ENCODE data around the gene ANKS1B. TPM values are rescaled to one million over a fixed set of nuclear protein-coding genes. Genes with fewer than 3 reads are reported as not detected.

ANKS1B gene
- total RNA-seq, 2 donors from 2014 or later, result 1.8 to 2.0 TPM

DNA sequence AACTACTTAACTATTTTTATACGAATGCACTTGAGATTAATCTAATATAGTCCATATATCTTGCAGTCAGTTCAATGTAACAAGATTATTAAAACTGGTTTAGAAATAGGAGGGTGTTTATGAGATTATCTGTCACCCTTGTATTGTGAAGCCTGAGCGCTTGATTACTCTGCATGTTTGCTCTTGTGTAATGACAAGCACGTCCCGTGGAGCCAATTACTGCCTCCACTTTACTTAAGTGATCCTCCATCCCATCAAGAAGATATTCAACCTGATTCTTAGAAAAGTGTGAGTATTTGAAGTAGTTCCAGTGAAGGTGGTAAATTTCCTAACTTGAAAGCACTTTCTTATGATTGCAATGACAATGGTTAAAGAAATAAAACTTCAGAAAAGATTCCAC is 752.4 kb downstream of the ANKS1B start:
- Mint-ChIP-seq H3K9me3 (peaks cover 4% of the 10 kb centered on the region), H3K4me1 (no peaks in the 10 kb centered on the region), H3K27me3 (no peaks in the 10 kb centered on the region), H3K4me3 (no peak overlapping the region), H3K36me3 (ENCODE audit: low read depth) (no peaks in the 10 kb centered on the region), H3K27ac (no peak overlapping the region)
- ATAC-seq (replicated peaks), result no peak

DNA sequence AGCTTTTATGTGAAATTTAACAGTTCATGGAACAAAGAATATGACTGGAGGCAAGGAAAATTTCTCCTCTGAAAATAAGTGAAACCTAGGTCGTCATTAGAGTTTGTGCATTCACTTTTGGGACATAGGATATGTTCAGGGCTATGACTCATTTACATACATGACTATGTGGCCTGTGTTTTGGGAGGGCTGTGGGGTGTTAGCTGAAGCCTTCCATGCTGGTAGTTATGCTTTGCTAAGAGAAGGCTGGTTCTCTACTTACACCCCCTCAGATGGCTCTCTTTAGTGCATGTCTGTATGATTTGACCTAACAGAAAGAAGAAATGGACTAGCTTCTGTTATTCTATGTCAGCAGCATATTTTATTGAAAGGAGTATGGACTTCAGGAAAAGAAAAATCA is 753.7 kb downstream of the ANKS1B start:
- H3K4me1 Mint-ChIP-seq, result no peaks in the 10 kb centered on the region
- no peaks in the 10 kb centered on the region for H3K27me3 Mint-ChIP-seq
- H3K36me3 Mint-ChIP-seq (ENCODE audit: low read depth), result no peaks in the 10 kb centered on the region
- H3K27ac Mint-ChIP-seq, result no peak overlapping the region
- H3K9me3 Mint-ChIP-seq, result peaks cover 5% of the 10 kb centered on the region
- no peak overlapping the region for H3K4me3 Mint-ChIP-seq
- ATAC-seq (replicated peaks), result no peak

DNA sequence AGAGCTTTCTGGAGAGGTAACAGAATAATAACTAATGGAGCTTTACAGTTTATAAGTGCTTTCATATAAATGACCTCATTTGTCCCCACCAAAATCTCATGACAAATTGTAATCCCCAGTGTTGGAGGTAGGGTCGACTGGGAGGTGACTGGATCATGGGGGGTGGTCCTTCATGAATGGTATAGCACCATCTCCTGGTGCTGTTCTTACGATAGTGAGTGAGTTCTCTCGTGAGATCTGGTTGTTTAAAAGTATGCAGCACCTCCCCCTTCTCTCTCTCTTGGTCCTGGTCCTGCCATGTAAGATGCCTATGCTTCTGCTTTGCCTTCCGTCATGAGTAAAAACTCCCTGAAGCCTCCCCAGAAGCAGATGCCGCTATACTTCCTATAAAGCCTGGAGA is 760.5 kb downstream of the ANKS1B start:
- no peak overlapping the region for H3K27ac Mint-ChIP-seq
- no peaks in the 10 kb centered on the region for H3K27me3 Mint-ChIP-seq
- no peaks in the 10 kb centered on the region for H3K4me1 Mint-ChIP-seq
- no peak for ATAC-seq (replicated peaks)
- no peak overlapping the region for H3K4me3 Mint-ChIP-seq
- peaks cover 5% of the 10 kb centered on the region for H3K9me3 Mint-ChIP-seq
- H3K36me3 Mint-ChIP-seq (ENCODE audit: low read depth), result no peaks in the 10 kb centered on the region

DNA sequence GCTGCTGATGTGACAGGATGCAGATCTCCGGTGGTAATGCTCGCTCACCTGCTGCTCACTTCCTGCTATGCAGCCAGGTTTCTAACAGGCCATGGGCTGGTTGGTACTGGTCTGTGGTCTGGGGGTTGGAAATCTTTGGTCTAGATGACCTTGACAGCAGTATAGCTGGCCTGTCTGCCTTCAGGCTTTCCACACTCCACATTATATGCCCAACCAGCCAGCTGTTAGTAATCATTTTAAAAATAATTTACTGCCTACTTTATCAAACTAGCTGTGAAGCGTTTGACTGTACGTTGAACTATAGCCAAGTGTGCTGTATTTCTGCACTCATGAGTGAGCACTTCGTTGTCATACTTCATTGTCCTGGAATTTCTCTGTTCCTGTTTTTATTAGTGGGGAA is 761.2 kb downstream of the ANKS1B start:
- H3K36me3 Mint-ChIP-seq (ENCODE audit: low read depth), result no peaks in the 10 kb centered on the region
- no peaks in the 10 kb centered on the region for H3K27me3 Mint-ChIP-seq
- H3K4me3 Mint-ChIP-seq, result no peak overlapping the region
- no peaks in the 10 kb centered on the region for H3K4me1 Mint-ChIP-seq
- H3K9me3 Mint-ChIP-seq, result peaks cover 5% of the 10 kb centered on the region
- no peak for ATAC-seq (replicated peaks)
- no peak overlapping the region for H3K27ac Mint-ChIP-seq

DNA sequence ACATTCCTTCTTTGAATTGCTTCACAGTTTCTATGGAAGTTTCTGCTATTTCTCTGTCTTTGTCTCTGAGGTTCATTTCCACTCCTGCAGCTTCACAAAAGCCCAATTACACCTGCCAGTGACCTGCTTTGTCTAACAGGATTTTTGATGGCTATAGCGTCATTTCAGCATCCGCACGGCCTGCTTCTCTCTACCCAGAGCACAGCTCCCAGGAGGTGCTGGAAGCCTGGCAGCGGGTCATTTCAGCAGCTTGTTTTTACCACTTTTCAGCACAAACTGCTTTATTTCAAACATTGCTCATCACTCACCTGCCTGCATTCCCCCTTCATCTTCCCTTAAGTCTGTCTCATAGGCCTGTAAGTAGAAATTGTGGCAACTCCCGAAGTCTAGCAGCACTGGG is 771.7 kb downstream of the ANKS1B start:
- Mint-ChIP-seq H3K27me3 (no peaks in the 10 kb centered on the region), H3K27ac (no peak overlapping the region), H3K4me3 (no peak overlapping the region), H3K9me3 (peaks cover 12% of the 10 kb centered on the region), H3K36me3 (ENCODE audit: low read depth) (no peaks in the 10 kb centered on the region), H3K4me1 (no peaks in the 10 kb centered on the region)
- no peak for ATAC-seq (replicated peaks)

DNA sequence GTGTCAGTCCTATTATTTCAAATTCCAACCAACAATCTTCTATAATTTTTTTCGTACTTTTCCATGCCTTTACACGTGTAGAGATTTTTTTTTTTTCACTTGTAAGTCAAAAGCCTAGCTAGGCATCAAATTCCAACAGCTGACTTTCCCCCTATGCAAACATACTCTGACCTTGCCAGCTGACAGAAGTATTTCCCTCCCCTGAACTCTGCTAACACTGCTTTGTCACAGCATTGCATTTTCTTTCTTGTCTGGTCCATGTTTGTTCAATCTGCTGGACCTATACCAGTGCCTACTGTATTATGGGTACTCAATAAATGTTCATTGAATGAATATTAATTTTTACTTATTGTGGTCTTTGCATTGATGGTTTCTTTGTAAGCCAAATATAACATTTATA is 772.5 kb downstream of the ANKS1B start:
- Mint-ChIP-seq H3K27me3 (no peaks in the 10 kb centered on the region), H3K36me3 (ENCODE audit: low read depth) (no peaks in the 10 kb centered on the region), H3K4me3 (no peak overlapping the region), H3K4me1 (no peaks in the 10 kb centered on the region), H3K27ac (no peak overlapping the region), H3K9me3 (peaks cover 12% of the 10 kb centered on the region)
- no peak for ATAC-seq (replicated peaks)

DNA sequence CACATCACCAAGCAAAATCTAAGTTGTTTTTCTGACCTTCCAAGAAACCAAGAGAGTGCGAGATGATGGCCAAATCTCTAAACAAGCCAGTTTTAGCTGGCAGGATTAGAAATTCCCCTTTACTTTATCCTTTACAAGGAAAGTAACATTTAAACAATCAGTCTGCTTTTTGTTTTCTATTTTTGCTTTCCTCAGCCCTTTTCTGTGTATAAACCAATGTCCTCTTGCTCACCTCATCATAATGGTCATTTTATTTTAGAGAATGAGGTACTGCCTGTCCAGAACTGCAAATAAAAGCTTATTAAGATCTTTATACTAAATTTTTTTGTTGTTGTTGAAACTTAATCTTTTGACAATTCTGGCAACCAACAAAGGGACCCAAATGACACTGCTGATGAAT is 779.6 kb downstream of the ANKS1B start:
- H3K4me3 Mint-ChIP-seq, result no peak overlapping the region
- H3K27ac Mint-ChIP-seq, result no peak overlapping the region
- H3K9me3 Mint-ChIP-seq, result peaks cover 4% of the 10 kb centered on the region
- H3K27me3 Mint-ChIP-seq, result no peaks in the 10 kb centered on the region
- ATAC-seq (replicated peaks), result no peak
- H3K36me3 Mint-ChIP-seq (ENCODE audit: low read depth), result no peaks in the 10 kb centered on the region
- no peaks in the 10 kb centered on the region for H3K4me1 Mint-ChIP-seq

DNA sequence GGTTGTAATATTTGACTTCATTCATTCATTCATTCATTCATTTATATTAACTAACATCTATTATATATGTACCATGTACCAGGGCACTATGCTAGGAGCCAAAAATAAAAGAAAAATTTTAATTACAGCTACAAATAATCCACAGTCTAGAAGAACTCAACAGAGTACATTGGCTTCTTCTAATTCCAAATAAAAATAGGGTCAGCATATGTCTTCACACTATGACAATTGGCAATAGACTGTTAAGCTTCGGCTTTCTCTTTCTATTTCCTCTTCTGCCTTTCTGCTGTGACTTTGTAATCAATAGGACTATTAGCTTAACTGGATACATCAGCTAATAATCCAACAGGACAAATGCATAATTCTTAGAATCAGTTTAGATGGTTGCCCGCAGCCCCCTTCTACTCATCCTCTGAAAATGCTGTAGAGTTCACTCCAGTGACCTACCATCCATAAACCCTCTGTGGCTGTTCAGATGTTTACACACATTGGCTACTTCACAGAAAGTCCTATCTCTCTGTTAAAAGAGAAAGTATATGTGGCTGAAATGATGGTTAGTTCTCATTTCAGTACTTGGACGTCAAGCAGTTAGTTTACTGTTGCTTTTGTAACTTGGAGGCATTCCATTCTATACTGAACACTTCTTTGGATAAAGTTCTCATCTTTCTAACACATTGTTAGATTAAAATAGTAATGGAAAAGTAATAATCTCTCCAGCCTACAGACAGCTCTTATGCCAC is 782.7 kb downstream of the ANKS1B start:
- H3K4me1 Mint-ChIP-seq, result no peaks in the 10 kb centered on the region
- ATAC-seq (replicated peaks), result no peak
- peaks cover 8% of the 10 kb centered on the region for H3K9me3 Mint-ChIP-seq
- H3K27me3 Mint-ChIP-seq, result no peaks in the 10 kb centered on the region
- H3K4me3 Mint-ChIP-seq, result no peak overlapping the region
- H3K27ac Mint-ChIP-seq, result no peak overlapping the region
- H3K36me3 Mint-ChIP-seq (ENCODE audit: low read depth), result no peaks in the 10 kb centered on the region

DNA sequence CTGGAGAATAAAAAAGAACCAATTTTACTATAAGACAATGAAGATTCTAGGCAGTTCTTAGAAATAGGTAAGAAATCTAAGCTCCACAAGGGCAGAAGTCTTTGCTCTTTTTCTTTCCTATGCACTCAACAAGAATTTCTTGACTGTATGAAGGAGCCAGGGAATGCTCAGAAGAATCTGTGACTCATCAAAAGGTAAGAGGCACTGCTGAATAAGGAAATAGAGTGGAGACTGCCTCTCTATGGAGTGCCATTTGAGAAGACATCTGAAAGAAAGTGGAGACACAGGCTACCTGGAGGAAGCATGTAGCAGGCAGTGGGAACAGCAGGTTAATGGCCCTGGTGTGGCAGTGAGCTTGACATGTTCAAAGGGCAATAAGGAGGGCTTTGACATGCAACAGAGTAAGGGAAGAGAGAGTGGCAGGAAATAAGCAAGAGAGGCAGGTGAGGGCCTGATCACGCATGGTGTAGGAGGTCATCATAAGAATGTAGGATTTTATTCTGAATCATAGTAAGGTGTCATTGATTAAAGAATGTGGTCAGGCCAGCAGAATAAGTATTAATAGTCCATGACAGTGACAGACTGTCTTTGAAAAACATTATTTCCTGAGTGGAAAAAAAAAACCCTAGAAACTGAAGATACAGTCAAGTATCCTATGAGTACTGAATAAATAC is 783.9 kb downstream of the ANKS1B start:
- Mint-ChIP-seq H3K27ac (no peak overlapping the region), H3K36me3 (ENCODE audit: low read depth) (no peaks in the 10 kb centered on the region), H3K27me3 (no peaks in the 10 kb centered on the region), H3K4me3 (no peak overlapping the region), H3K4me1 (no peaks in the 10 kb centered on the region), H3K9me3 (peaks cover 8% of the 10 kb centered on the region)
- no peak for ATAC-seq (replicated peaks)

DNA sequence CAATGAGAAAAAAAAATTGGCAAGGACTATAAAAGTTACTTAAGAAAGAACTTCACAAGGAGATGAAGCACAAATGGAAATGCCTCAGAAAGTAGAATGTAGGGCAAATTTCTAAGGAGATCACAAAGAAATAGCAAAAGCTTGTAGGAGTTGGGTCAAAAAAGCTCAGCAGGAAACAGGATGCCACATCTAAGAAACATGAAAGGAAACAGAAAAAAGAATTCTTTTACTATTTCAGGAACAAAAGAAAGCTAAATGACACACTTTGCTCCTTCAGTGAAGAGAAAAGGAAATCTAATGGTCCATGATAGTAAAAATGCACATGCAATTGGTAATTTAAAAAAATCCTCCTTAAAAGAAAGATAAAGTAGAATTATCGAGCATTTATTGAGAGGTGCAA is 789.3 kb downstream of the ANKS1B start:
- Mint-ChIP-seq H3K27me3 (no peaks in the 10 kb centered on the region), H3K4me3 (no peak overlapping the region), H3K4me1 (no peaks in the 10 kb centered on the region), H3K36me3 (ENCODE audit: low read depth) (no peaks in the 10 kb centered on the region), H3K9me3 (peaks cover 8% of the 10 kb centered on the region), H3K27ac (no peak overlapping the region)
- no peak for ATAC-seq (replicated peaks)

DNA sequence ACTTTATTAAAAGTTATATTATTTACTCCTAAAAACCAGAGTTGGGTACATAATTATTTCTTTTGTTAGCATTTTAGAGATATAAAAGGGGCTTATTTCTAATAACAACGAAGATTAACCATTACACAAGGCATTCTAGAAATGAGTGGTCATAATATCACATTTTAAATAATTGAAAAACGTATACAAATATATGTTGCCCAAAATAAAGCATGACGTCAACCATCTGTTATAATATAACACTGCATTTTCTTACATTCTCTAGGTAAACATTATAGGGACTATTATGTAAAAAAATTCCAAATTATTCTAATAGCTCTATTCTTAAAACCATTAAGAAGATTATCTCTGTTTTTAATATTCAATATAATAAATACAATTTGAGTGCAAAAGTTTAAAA is 792.2 kb downstream of the ANKS1B start:
- no peak overlapping the region for H3K27ac Mint-ChIP-seq
- ATAC-seq (replicated peaks), result no peak
- H3K4me1 Mint-ChIP-seq, result no peaks in the 10 kb centered on the region
- no peaks in the 10 kb centered on the region for H3K36me3 Mint-ChIP-seq (ENCODE audit: low read depth)
- H3K27me3 Mint-ChIP-seq, result no peaks in the 10 kb centered on the region
- H3K4me3 Mint-ChIP-seq, result no peak overlapping the region
- H3K9me3 Mint-ChIP-seq, result peaks cover 11% of the 10 kb centered on the region

DNA sequence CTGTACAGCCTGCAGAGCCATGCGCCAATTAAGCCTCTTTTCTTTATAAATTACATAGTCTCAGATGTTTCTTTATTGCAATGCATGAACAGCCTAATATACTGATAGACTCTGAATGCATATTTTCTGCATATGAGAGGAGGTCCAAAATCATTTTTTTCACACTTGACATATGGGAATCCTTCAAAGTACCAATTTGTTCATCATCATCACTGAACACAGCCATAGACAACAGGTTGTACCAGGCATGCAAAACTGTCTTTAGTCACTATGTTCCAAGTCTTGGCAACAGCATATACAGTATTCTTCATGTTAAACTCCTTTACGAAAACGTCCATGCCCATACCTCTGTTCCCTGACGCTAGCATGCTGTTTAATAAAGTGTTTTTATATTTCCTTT is 807.9 kb downstream of the ANKS1B start:
- Mint-ChIP-seq H3K27ac (no peak overlapping the region), H3K4me1 (no peaks in the 10 kb centered on the region), H3K9me3 (no peaks in the 10 kb centered on the region), H3K4me3 (no peak overlapping the region), H3K27me3 (no peaks in the 10 kb centered on the region), H3K36me3 (ENCODE audit: low read depth) (no peaks in the 10 kb centered on the region)
- ATAC-seq (replicated peaks), result no peak

DNA sequence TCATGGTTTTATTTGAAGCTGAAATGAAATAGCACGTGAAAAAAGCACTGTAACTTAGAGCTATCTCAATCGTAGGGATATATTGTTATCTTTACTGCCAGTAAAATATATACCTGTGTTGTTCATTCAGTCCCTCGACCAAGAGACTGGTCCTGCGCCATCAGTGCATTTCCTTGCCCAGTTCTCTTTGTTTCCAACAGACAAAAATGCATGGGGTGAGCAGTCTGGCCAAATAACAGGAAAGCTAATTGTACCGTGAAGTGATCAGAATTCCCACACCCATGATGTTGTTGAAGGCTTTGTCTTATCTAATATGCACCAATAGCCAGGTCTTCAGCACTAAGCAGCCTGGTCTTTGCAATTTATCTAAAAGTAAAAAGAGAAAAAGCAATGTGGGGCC is 814.3 kb downstream of the ANKS1B start:
- Mint-ChIP-seq H3K9me3 (no peaks in the 10 kb centered on the region), H3K36me3 (ENCODE audit: low read depth) (no peaks in the 10 kb centered on the region), H3K4me3 (no peak overlapping the region), H3K27ac (no peak overlapping the region), H3K4me1 (no peaks in the 10 kb centered on the region), H3K27me3 (no peaks in the 10 kb centered on the region)
- no peak for ATAC-seq (replicated peaks)

DNA sequence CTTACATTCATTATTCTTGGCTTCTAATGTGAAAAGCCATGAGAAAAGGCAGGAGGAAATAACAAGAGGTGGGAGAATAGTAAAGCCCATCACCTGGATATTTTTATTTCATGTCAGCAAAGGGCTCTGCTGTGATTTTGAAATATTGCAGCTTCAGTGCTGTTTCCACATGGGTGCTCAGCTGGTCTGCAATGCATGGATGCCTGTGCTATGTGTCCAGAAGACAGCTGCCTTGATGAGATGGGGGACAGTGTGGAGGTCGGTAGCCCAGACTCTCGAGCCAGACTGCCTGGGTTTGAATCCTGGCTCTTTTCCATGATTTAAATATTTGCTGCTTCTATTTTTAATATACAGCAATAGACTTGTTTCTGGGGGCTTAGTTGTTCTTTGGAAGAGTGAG is 814.7 kb downstream of the ANKS1B start:
- H3K4me3 Mint-ChIP-seq, result no peak overlapping the region
- H3K9me3 Mint-ChIP-seq, result no peaks in the 10 kb centered on the region
- no peaks in the 10 kb centered on the region for H3K27me3 Mint-ChIP-seq
- H3K4me1 Mint-ChIP-seq, result no peaks in the 10 kb centered on the region
- no peak for ATAC-seq (replicated peaks)
- no peaks in the 10 kb centered on the region for H3K36me3 Mint-ChIP-seq (ENCODE audit: low read depth)
- no peak overlapping the region for H3K27ac Mint-ChIP-seq

DNA sequence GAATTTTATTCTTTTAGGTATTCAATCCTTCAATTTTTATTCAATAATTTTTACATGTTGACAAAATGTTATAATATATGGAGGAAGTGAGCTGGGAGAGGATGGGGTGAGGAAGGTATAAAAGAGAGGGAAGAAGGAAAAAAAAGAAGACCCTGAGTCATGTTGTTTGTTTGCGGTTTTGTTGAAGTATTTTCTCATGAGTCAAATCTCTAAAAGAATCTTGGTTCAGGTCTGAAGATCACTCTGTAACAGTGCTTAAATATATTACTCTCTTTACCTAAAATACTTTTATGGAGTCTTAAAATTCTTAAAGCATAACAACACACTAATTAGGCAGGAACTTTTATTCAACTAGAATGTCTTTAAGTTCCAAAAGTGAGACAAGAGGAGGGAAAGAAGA is 826.8 kb downstream of the ANKS1B start:
- Mint-ChIP-seq H3K36me3 (ENCODE audit: low read depth) (no peaks in the 10 kb centered on the region), H3K4me3 (no peak overlapping the region), H3K27me3 (peaks cover 3% of the 10 kb centered on the region), H3K9me3 (no peaks in the 10 kb centered on the region), H3K4me1 (no peaks in the 10 kb centered on the region), H3K27ac (no peak overlapping the region)
- no peak for ATAC-seq (replicated peaks)
